A549 treated with AZD9567 at 1 μM for 4 hours (cell line): ENCODE results near the gene GPX3. TPM values are rescaled to one million over a fixed set of nuclear protein-coding genes. Genes with fewer than 3 reads are reported as not detected.

Experiments used
- total RNA-seq: library from RNA; stranded (reverse); fragments of 200-300 nt; extraction: Qiagen RNA extraction; gene quantifications from 5 replicates; pipeline ENCODE4 v1.2.3, GENCODE V29; 2022; ENCODE audit not compliant: insufficient read depth

GPX3 gene
- 16.3 to 30.9 TPM (median 17.7 TPM) in 5 replicates for total RNA-seq

GRCh38 chr5:151020304-151021110, at the start of gene GPX3:
GPX3 (plus strand) TSS chr5:151020591; CDS start chr5:151020655, 64 bp downstream.

Other genes with a start within 250 kb of the GPX3 start
- 8.0 to 11.4 TPM (median 9.0 TPM) in 5 replicates for gene SMIM3, start 241.8 kb upstream of the GPX3 start, total RNA-seq
- 0.14 to 0.36 TPM (median 0.22 TPM) in 4 of 5 replicates, not detected in the other for gene IRGM, start 174.1 kb upstream of the GPX3 start, total RNA-seq
- 1.8 to 2.6 TPM (median 2.4 TPM) in 5 replicates for gene ZNF300, start 115.6 kb upstream of the GPX3 start, total RNA-seq
- 113 to 134 TPM (median 123 TPM) in 5 replicates for gene TNIP1, start 60.4 kb downstream of the GPX3 start, total RNA-seq
- 37.6 to 45.1 TPM (median 39.5 TPM) in 5 replicates for gene ANXA6, start 137.2 kb downstream of the GPX3 start, total RNA-seq
- 1.2 to 1.5 TPM (median 1.3 TPM) in 4 of 5 replicates, not detected in the other for gene CCDC69, start 203.5 kb downstream of the GPX3 start, total RNA-seq
- gene GM2A, start 232.6 kb downstream of the GPX3 start, total RNA-seq: 15.5 to 21.0 TPM (median 15.9 TPM) in 5 replicates